ENCODE results near the gene SLC7A1.

The SLC7A1 gene

GRCh38 chr13:29551214-29551613, 44.3 kb downstream of the SLC7A1 start:
- DNase-seq (ENCODE audit: low spot score) = no peak
- TF ChIP-seq, protein P1, sequence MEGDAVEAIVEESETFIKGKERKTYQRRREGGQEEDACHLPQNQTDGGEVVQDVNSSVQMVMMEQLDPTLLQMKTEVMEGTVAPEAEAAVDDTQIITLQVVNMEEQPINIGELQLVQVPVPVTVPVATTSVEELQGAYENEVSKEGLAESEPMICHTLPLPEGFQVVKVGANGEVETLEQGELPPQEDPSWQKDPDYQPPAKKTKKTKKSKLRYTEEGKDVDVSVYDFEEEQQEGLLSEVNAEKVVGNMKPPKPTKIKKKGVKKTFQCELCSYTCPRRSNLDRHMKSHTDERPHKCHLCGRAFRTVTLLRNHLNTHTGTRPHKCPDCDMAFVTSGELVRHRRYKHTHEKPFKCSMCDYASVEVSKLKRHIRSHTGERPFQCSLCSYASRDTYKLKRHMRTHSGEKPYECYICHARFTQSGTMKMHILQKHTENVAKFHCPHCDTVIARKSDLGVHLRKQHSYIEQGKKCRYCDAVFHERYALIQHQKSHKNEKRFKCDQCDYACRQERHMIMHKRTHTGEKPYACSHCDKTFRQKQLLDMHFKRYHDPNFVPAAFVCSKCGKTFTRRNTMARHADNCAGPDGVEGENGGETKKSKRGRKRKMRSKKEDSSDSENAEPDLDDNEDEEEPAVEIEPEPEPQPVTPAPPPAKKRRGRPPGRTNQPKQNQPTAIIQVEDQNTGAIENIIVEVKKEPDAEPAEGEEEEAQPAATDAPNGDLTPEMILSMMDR (IDR thresholded peaks at IDR 0.05; ENCODE audit: borderline replicate concordance, control extremely low read depth, extremely low read depth, insufficient read depth, missing control alignments) = no peak
- in situ Hi-C loops (cut with MboI; ENCODE audit: low sequenced_read_pairs, unreplicated experiment) = no loop called here

DNA sequence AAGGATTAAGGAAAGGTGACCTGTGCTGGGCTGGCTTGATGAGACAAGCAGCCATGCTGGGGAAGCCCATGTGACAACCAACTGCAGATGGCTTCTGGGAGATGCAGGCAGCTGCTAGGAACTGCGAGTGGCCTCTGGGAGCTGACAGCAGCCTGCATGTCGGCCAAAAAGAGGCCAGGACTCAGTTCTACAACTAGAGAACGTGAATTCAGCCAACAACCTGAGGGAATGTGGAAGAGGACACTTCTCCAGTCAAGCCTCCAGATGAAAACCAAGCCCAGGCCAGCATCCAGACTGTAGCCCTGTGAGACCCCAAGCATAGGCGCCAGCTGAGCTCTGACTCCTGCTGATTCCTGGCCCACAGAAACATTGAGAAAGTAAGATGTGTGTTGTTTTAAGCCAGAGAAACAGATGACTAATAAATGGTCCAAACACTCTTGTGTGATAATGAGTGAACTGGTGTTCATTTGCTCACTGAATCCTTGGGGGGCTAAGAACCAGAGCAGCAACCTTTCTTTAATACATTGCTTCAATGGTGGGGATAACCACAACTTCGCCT, 45.0 kb downstream of the SLC7A1 start:
- TF ChIP-seq, protein P1 (IDR thresholded peaks at IDR 0.05; ENCODE audit: borderline replicate concordance, control extremely low read depth, extremely low read depth, insufficient read depth, missing control alignments) = no peak
- DNase-seq (ENCODE audit: low spot score) = no peak
- in situ Hi-C loops (cut with MboI; ENCODE audit: low sequenced_read_pairs, unreplicated experiment) = no loop called here

DNA sequence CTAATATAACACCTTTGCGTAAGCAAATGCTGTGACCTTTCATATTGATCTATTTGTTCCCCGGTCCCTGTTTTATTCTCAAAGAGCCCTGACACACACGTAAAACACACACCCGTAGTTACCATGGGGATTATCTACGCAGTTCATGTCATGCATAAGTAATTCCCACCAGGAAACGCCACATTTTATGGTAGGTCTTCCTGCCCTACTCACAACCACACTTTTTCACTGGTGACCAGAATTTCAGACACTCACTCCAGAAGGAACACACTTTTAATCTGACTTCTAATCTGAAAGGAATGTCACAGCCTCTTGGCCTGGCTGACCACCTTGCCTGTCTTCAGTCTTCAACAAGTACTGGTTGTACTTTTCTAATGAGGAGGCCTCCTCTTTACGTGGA, 46.8 kb downstream of the SLC7A1 start:
- DNase-seq (ENCODE audit: low spot score) = no peak
- TF ChIP-seq, protein P1 (IDR thresholded peaks at IDR 0.05; ENCODE audit: borderline replicate concordance, control extremely low read depth, extremely low read depth, insufficient read depth, missing control alignments) = no peak
- in situ Hi-C loops (cut with MboI; ENCODE audit: low sequenced_read_pairs, unreplicated experiment) = no loop called here

GRCh38 chr13:29547153-29547552, 48.3 kb downstream of the SLC7A1 start:
- in situ Hi-C loops (cut with MboI; ENCODE audit: low sequenced_read_pairs, unreplicated experiment) = no loop called here

GRCh38 chr13:29546662-29547061, 48.8 kb downstream of the SLC7A1 start:
- in situ Hi-C loops (cut with MboI; ENCODE audit: low sequenced_read_pairs, unreplicated experiment) = no loop called here
- TF ChIP-seq, protein P1 (IDR thresholded peaks at IDR 0.05; ENCODE audit: borderline replicate concordance, control extremely low read depth, extremely low read depth, insufficient read depth, missing control alignments) = no peak
- no peak for DNase-seq (ENCODE audit: low spot score)

More at GRCh38 chr13:29547153-29547552, 48.3 kb downstream of the SLC7A1 start:
- DNase-seq (ENCODE audit: low spot score) = no peak
- TF ChIP-seq, protein P1 (IDR thresholded peaks at IDR 0.05; ENCODE audit: borderline replicate concordance, control extremely low read depth, extremely low read depth, insufficient read depth, missing control alignments) = no peak

DNA sequence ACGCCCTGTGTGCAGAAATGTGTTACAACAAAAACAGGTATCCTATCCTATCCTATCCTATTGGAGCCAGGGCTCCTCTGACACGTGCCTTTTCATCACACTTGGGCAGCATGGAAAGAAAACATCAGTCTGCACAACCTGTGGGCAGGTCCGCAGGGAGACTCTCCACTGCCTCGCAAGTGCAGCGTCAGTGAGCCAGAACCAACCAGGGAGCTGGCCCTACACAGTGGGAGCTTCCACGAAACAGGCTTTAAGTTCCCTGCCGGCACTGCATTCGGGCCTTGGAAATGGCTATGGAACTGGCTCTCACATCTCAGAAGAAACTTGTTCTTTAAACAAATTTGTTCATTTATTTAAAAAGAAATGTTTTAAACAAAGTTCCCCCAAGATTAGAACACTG, 49.5 kb downstream of the SLC7A1 start:
- no peak for DNase-seq (ENCODE audit: low spot score)
- in situ Hi-C loops (cut with MboI; ENCODE audit: low sequenced_read_pairs, unreplicated experiment) = no loop called here
- TF ChIP-seq, protein P1 (IDR thresholded peaks at IDR 0.05; ENCODE audit: borderline replicate concordance, control extremely low read depth, extremely low read depth, insufficient read depth, missing control alignments) = no peak

Data from GM13976 (cell line).